HTERT RPE-1 (cell line): ENCODE data around the gene STX8.

Source experiments
- in situ Hi-C: fragments of 300-500 bp; cut with MboI; formaldehyde crosslinking; loops from 4 replicates; pipeline ENCODE4 v1.14.3; 2020; ENCODE audit warnings: low sequenced_read_pairs

STX8 gene

DNA sequence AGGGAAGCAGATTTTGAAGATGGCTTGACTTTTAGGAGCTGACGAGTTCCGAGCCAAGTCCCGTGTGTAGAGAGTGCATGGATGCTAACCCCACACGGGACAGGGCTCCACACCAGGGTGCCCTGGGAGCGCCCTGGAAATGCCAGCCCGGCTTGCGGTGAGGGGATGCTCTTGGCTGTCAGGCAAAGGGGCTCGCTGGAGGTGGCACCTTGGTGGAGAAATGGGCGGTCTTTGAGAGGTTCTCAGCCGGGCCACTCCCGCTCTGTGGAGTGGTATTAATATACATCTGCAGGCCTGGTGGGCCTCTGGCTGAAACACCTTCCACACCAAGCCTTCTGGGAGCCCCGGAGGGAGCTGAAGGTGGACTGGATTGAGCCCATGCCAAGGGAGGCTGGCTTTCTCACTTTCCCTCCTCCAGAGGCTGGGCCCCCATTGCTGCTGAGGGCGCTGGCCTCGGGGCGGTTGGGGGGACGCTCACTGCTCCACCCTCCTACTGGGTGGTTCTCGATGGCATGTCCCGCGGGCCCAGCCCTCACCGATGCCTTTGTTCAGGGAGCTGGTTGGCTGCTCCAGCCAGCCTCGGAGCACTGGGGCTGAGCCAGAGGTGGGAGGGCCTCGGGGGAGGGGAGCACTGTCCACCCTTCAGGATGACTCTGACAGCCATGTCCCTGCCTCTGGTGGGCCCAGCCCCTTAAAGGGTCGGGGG, 344.0 kb downstream of the STX8 start:
- in situ Hi-C loops: no loop called here

DNA sequence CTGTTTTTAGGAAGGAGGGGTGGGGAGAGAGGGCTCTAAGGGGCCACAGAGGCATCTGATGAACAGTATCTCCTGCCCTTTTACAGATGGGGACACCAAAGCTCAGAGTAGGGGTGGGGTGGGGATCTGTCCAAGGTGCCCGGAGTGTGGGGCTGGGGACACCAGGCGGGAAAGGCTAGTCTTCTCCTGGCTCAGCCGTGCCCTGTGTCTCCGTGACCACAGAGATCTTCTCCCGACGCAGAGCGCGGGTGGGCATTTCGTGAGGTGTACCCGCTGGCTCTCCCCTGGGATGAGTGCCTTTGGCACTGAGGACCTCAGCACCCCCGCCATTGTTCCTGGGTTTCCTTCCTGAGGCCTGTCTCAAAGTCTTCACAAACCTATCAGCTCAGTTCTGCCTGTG, 344.8 kb downstream of the STX8 start:
- in situ Hi-C loops: no loop called here

DNA sequence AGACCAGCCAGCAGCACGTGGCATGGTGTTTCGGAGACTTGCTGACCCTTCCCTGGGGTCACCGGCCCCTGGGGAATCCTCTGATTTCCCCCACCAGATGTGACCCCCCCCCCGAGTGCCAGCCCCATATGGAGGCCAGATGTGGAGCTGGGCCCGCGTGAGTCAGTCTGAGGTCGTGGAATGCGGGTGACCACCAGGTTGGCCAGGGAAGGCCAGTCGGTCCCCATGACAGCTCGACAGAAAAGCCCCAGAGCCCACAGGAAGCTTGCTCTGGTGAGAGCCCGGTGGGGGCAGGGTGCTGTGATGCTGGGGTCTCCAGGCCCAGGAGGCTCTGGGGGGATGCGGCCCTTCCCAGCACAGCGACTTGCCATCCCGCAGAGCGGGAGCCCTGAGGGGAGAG, 345.3 kb downstream of the STX8 start:
- in situ Hi-C loops: no loop called here

DNA sequence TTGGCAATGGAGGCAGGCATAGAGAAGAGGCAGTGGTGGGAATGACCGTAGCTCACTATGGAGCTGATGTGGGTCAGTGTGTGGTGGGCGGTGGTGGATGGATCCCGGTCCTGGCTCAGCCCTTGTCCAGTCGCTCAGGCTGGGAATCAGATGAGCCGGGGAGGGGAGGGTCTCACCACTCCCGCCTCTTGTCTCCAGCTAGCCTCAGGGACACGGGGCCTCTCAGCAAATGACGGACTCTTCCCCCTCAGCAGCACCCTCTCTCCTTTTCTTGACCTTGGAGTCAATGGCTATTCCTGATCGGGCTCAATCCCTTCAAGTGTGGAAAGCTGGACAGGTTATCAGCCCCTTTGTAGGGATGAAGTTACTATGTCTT, 345.8 kb downstream of the STX8 start:
- in situ Hi-C loops: no loop called here

DNA sequence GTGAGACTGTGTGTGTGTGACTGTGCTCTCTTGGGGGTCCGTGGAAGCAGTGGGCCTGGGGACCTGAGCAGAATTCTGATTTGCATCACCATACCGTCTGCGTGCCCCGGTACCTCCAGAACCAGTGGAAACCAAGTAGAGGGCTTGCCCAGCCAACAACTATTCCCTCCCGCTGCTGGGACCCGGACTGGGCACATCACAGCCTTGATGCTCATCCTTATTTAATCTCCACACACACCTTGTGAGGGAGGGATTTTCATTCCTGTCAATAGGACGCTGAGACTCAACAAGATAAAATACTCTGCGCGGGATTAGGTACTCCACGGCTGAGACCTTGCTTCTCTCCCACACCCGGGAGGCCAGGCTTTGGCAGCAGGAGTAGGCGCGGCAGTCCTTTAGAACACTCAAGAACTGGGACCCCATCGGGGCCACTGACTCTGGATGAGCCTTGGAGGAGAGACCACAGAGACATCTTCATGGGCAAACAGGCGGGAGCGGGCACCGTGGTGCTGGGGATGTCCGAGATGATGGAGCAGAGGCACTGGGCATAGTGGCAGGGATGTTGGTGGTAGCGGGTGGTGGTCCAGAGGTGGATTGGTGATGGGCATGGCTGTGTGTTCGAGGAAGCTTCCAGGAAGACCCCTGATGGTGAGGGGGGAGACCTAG, 346.3 kb downstream of the STX8 start:
- in situ Hi-C loops: no loop called here

DNA sequence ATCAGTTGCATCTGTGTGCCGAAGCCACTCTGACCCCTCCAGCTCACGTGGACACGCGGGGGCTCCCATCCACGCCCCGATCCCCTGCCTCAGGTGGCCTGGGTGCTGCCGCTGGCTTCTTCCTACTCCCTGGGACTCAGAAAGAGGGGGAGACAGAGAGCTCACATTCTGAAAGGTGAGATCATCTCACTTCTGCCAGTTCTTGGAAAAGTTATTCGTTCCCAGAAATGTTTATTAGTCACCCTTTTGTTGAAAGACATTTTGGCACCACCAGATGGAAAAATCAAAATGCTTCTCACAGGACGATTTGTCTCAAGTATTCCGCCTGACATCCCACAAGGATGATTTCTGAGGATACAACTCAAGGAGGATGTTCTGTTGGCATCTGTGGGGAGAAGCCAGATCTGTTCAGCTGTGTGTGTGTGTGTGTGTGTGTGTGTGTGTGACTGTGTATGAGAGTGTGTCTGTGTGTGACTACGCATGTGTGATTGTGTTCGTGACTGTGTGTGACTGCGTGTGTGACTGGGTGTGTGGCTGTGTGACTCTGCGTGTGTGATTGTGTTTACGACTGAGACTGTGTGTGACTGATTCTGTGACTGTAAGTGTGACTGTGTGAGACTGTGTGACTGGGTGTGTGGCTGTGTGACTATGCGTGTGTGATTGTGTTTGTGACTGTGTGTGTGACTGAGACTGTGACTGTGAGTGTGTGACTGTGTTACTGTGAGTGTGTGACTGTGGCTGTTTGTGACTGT, 347.0 kb downstream of the STX8 start:
- in situ Hi-C loops: no loop called here

DNA sequence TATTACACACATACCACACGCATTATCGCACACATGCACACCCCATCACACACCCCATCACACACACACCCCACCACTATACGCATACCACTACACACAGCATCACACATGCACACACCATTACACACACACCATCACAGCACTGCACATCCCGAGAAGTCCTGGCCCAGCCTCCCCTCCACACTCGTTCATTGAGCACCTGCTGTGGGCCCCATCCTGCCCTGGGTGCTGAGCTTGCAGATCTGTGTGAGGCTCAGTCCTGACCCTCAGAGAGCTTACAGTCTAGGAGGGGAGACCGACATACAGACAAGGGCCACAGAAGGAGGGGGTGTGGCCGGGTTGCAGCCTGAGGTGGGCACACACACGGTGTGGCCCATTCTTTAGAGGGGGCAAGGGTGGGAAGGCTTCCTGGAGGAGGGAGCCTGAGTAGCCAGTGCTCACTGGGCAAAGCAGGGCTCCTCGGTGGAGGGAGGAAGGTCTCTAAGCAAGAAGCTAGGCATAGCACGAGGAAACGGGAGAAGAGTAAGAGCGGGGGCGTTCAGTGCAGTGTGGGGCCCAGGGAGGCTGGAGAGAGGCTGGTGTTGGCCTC, 347.7 kb downstream of the STX8 start:
- in situ Hi-C loops: no loop called here

DNA sequence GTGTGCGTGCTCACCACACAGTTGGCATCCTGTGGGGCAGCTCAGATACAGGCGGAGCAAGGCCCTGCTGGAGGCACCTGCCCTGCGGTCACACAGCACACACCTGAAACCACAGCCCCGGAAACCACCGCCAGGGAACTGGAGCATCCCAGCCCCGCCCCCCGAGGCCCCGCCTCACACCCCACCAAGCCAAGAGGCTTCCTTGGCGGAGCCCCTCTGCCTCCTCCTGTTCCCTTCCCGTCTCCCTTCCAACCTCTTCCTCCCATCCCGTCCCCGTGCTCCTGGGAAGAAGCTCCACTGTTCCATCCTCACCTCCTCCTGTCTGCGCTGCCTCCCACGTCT, 348.9 kb downstream of the STX8 start:
- in situ Hi-C loops: no loop called here

DNA sequence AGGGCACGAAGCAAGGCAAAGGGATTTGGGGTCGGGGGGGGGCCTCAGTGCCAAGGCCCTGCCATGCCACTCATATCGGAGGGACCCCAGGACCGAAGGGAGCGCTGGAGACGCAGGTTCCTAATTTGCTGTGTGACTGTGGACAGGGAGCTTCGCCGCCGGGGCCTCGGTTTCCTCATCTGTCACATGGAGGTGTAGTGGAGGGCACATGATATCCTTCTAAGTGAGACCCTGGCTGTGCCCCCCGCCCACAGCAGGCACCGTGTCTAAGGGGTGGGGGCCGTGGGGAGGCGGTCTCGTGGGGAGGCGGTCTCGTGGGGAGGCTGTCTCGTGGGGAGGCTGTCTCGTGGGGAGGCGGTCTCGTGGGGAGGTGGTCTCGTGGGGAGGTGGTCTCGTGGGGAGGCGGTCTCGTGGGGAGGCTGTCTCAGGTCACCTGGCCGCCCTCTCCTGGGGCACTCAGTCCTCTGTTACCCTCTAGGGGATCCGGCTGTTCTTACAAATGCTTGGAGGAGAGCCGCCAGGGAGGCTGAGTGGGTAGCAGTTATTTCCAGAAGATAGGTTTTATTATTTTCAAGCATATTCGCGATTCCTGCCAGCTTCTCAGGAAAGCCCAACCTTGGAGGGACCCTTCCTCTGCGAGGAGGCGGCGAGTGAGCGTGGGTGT, 349.4 kb downstream of the STX8 start:
- in situ Hi-C loops: no loop called here

DNA sequence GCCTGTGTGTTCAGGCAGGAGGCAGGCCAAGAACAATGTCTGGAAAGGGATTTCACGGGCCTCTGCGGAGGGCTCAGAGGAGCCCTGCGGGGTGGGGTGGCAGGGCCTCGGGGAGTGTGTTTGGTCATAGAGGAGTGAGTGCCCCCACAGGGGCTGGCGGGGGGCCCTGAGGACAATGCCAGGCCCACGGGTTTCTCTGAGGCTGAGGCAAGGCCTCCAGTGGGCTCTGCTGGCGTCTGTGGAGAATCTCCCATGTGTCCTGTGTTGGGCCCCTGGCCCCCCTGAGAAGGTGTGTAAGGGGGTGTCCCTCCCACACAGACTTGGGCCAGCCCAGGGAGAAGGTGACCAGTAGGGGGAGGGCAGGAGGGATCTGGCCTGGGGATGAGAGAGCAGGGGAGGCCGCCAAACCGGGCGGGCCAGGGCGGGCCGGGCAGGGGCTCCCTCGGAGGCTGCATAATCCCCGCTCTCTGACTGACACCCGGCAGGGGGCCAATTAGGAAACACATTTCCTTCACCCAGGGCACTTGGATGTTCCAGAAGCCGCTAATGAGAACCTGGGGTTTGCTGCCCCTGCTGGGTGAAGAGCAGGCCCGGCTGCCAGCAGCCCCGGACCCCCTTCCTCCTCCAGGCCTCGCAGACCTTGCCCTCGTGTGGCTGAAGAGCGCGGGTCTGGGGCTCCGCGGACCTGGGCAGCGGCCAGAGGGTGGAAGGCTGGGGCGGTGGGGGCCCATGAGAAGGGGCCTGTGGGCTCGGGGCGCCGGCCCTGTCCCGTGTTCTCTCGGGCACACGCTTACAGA, 350.1 kb downstream of the STX8 start:
- in situ Hi-C loops: no loop called here

DNA sequence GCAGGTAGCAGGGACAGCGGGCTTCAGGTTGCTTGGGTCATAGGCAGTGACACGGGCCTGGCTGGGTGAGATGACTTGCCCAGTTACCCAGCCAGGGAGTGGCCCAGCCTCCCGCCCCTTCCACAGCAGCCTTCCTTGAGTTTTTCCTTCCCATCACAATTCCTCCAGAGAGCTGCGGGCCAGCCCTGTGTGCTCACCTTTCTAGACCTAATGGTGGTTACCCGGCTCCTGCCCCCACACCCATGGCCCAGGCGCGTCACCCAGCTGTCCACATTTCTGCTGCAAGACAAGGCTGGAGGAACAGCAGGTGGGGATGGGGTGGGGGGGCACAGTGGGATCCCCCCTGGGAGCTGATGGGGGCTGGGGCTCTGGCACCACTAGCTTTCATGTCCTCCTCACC, 351.1 kb downstream of the STX8 start:
- in situ Hi-C loops: no loop called here

DNA sequence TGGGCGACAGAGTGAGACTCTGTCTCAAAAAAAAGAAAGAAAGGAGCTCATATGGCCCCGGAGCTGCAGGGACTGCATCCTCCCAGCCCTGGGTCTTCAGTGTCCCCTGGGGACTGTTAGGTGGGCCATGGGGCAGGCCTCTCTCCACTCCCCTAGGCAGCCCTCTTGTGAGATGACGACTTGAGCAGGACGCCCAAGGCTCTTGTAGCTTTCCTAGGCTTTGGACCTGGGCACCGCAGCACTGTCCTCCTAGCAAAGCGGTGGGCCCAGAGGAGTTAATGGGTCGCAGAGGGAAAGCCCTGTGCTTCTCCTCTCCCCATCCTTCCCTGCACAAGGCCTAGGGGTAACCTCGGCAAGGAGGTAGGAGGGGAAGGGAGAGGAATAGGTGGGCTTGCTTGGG, 352.1 kb downstream of the STX8 start:
- in situ Hi-C loops: no loop called here

DNA sequence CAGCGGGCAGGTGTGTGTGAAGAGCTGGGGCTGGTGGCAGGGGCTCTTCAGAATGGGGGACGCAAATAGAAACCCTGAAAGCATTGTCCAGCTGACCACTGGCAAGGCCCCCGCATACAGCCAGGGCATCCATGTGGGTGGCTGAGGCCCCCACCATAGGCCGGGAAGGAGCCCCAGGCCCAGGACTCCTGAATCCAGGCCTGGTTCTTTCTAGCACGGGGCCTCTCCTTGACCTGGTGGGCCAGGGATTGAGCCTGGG, 353.8 kb downstream of the STX8 start:
- in situ Hi-C loops: no loop called here

DNA sequence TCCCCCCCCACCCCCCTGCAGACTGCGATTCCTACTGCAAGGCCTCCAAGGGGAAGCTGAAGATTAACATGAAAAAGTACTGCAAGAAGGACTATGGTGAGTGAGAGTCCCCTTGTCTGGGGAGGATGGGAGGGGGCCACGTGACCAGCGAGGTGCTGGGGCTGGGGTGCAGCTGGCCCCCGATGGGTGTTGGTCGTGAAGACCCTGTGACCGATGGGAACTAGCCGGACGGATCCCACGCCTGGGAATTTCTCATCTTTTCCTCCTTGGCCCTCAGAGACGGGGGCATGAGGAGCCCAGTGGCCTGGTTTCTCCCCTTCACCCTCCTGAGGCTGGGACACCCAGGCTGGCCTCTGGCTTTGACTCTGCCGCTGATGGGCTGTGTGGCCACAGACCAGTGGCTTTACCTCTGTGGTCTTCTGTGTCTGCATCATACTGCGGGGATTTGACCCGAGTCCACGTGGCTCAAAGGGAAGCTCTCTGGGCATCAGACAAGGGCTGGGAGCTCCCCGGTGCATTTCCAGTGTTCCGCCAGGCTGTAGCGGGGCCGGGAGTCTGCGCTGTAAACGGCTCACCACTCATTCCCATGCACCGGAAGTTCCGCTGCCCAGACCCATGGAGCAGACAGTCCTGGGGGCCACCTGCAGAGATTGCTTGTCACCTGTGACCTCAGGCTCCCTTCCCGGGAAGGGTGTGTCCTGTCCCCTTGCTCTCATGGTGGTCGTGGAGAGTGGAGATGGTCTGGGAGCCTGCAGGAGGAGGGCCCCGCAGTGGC, 354.3 kb downstream of the STX8 start:
- in situ Hi-C loops: no loop called here

DNA sequence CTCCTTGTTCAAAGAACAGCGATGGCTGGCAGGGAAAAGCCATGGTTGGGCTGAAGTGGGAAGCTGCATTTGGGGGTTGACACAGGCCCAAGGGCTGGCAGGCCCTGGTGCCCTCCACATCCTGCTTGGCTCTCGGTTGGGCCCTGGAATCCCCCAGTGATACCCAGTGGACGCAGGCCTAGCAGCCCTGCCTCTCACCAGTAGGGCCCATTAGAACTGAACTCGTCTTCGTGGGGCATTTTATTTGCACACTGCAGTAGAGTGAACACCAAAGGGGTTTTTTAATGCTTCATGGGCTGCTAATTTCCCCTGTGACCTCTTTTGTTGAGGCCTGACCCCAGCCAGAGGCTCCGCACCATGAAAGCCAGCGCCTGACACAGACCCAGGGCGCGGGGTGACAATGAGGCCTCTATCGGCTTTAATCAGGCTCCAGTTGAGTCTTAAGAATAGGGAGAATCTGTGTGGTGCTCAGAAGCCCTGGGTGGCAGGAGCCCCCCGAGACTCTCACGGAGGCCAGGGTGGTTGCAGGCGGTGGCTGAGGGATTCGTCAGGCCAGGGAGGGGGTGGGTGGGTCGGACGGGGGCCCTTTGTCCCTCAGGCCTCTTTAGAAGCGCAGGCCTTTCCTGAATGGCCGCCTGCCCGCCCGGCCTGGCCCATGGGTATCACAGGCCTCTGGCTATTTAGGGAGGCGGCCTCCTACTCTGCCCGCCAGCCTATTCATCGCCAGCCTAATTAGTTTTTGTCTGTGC, 355.0 kb downstream of the STX8 start:
- in situ Hi-C loops: no loop called here

DNA sequence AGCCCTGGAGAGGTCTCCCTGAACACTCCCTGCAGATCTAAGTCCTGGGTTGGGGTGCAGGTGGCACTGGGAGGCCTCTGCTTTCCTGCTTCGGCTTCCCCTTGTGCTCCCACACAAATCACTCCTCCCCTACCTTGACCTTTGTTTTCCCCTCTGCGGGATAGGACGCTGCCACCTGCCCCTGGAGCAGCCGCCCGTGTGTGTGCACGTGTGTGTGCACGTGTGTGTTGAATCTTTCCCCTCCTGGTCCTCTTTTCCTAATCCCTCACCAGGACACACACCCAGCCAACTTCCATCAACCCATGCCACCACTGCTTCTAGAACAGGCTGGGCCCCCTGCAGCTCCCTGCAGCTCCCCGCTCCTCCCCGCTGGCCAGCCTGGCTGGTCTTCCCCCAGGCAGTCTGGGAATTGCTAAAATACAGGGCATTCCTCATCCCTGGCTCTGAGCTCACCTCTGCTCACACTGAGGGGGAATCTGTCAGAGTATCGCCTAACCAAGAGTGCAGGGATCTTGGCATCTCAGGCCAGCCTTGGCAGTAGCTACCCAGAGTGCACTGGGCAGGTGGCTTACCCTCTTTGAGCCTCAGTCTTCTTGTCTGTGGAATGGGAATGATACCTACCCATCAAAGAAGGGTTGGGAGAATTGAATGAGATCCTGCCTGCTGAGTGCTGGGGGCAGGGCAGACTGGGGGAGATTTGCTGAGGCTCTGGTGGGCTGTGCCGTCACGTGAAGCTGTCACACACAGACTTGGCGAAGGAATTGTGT, 355.8 kb downstream of the STX8 start:
- in situ Hi-C loops: no loop called here

DNA sequence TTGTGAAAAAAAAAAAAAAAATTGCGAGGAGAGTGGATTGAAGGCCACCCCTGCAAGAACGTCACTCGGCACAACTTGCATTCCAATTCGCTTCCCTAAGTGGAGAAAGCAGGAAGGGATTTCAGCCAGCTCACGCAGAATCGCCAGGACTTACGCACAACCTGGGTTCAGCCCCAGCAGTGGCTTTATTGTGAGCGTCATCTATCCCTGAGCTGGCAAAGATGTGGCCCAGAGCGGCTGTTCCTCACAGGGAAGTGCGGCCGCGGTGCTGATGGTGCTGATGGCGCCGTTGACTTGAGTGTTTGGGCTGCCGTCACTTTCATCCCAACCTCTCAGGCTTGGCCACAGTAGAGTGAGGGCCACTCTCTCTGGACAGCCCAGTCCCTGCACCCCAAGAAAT, 356.7 kb downstream of the STX8 start:
- in situ Hi-C loops: no loop called here

DNA sequence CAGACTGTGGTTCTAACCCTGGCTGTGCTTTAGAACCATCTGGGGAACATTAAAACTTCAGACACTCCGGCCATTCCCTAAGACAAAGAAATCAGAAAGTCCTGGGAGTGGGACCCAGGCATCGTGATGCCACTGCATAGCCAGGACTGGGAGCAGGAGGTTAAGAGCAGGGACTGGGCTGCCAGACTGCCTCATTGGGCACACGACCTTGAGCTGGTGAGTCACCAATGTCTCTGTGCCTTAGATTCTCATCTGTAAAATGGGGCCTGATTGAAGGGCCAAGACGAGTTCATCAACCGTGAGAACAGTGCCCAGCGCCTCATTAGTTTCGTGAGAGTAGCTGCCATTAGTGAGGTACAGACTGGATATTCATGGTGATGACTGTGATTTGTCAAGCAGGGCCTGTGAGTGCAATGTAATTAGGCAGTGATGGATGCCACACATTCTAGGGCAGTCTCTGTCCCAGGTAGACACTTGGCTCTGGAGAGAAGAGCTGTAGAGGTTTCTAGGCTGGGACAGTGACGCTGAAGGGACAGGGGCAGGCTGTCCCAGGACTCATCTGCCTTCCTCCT, 357.5 kb downstream of the STX8 start:
- in situ Hi-C loops: no loop called here
